H1 (cell line): ENCODE results near the gene PTCH1. TPM values are rescaled to one million over a fixed set of nuclear protein-coding genes. Genes with fewer than 3 reads are reported as not detected.

Source experiments
- CTCF ChIA-PET: fragments of 300-600 bp; sonication (Branson Sonifier 250); formaldehyde crosslinking; loops from one replicate; lab custom pipeline; 2021; ENCODE audit not compliant: partially characterized antibody; lab: Charles Lee
- POLR2A ChIA-PET: fragments of 300-600 bp; sonication (Branson Sonifier 250); formaldehyde crosslinking; loops from one replicate; lab custom pipeline; 2021; ENCODE audit warnings: inconsistent platforms; ENCODE audit not compliant: partially characterized antibody; lab: Charles Lee
- DNase-seq, 2 experiments: peaks; one replicate each; pipeline versions ENCODE4 v3.0.0 to v3.0.0-alpha.2; 2010 to 2022; ENCODE audit warnings: low spot score in 2 of 2, low read depth in 1 of 2, mixed read lengths in 1 of 2
- FAIRE-seq: peaks from 2 replicates; lab custom pipeline; 2011; peaks lifted over from hg19 to GRCh38; lab: Jason Lieb, UNC
- H2AFZ ChIP-seq: 2 replicates; pipeline ENCODE4 v1.8.1; 2012; ENCODE audit warnings: low read length, inconsistent platforms
- H2AK5ac ChIP-seq: 2 replicates; pipeline ENCODE4 v1.6.1; 2013; ENCODE audit warnings: low read depth, low read length
- H2BK120ac ChIP-seq: replicated peaks from 2 replicates; pipeline ENCODE3; 2013; ENCODE audit warnings: low read depth, low read length, inconsistent platforms
- H2BK12ac ChIP-seq: 2 replicates; pipeline ENCODE4 v1.6.1; 2013; ENCODE audit warnings: low read depth, low read length
- H2BK15ac ChIP-seq: 2 replicates; pipeline ENCODE4 v1.6.1; 2013; ENCODE audit warnings: low read length
- H2BK20ac ChIP-seq: 2 replicates; pipeline ENCODE4 v1.6.1; 2013; ENCODE audit warnings: low read length
- H2BK5ac ChIP-seq: 2 replicates; pipeline ENCODE4 v1.6.1; 2013; ENCODE audit warnings: low read depth, low read length
- H3K14ac ChIP-seq: 2 replicates; pipeline ENCODE4 v1.6.1; 2013; ENCODE audit warnings: inconsistent platforms; ENCODE audit not compliant: insufficient read length
- H3K18ac ChIP-seq: 2 replicates; pipeline ENCODE4 v1.6.1; 2013; ENCODE audit warnings: low read length; ENCODE audit errors: extremely low read depth
- H3K23ac ChIP-seq: 2 replicates; pipeline ENCODE4 v1.6.1; 2013; ENCODE audit warnings: inconsistent platforms; ENCODE audit not compliant: insufficient read length
- H3K23me2 ChIP-seq: 2 replicates; pipeline ENCODE4 v1.6.1; 2013; ENCODE audit warnings: low read depth, low read length
- H3K27ac ChIP-seq: 2 replicates; pipeline ENCODE4 v1.6.1; 2011; ENCODE audit warnings: low read depth, low read length, inconsistent platforms
- H3K27me3 ChIP-seq, 4 experiments: replicated peaks in 1 of 4; 1 replicate in 1 of 4; 2 replicates in 3 of 4; pipeline versions ENCODE4 v1.6.1 to v1.8.1; 2011 to 2013; ENCODE audit warnings: low read length in 3 of 4, mild to moderate bottlenecking in 3 of 4, inconsistent platforms in 2 of 4, mixed read lengths in 2 of 4, moderate library complexity in 1 of 4; ENCODE audit not compliant: control insufficient read depth in 3 of 4, insufficient read depth in 3 of 4; ENCODE audit errors: extremely low read depth in 1 of 4
- H3K36me3 ChIP-seq, 4 experiments: 2 replicates each; pipeline versions ENCODE4 v1.6.1 to v1.8.1; 2011 to 2013; ENCODE audit warnings: mild to moderate bottlenecking in 4 of 4, low read length in 3 of 4, moderate library complexity in 2 of 4, control low read depth in 1 of 4, inconsistent platforms in 1 of 4; ENCODE audit not compliant: insufficient read depth in 4 of 4, control insufficient read depth in 2 of 4
- H3K4ac ChIP-seq: replicated peaks from 2 replicates; pipeline ENCODE3; 2013; ENCODE audit warnings: low read length, low read depth, mixed read lengths, inconsistent platforms; ENCODE audit not compliant: insufficient read length
- H3K4me1 ChIP-seq, 4 experiments: replicated peaks in 1 of 4; 1 replicate in 1 of 4; 2 replicates in 3 of 4; pipeline versions ENCODE4 v1.6.1 to v1.8.1; 2011 to 2013; ENCODE audit warnings: low read length in 3 of 4, inconsistent platforms in 2 of 4, mixed read lengths in 1 of 4; ENCODE audit not compliant: insufficient read depth in 4 of 4, control insufficient read depth in 3 of 4
- H3K4me2 ChIP-seq, 2 experiments: 2 replicates each; pipeline versions ENCODE4 v1.6.1 to v1.8.1; 2011 to 2013; ENCODE audit warnings: low read depth in 2 of 2, low read length in 2 of 2, control low read depth in 1 of 2, inconsistent platforms in 1 of 2, mild to moderate bottlenecking in 1 of 2; ENCODE audit not compliant: insufficient read depth in 1 of 2
- H3K4me3 ChIP-seq, 4 experiments: fragments of 200-600, 300-600 bp in 1 of 4; sonication (generic), shearing (Covaris generic), sonication (Bioruptor Twin) in 1 of 4; 2 replicates each; pipeline versions ENCODE4 v1.5.1 to v1.8.1; 2011 to 2016; ENCODE audit warnings: low read length in 4 of 4, low read depth in 3 of 4, control low read depth in 2 of 4, inconsistent platforms in 2 of 4, mild to moderate bottlenecking in 2 of 4, mixed read lengths in 1 of 4, moderate library complexity in 1 of 4; ENCODE audit not compliant: insufficient read depth in 2 of 4; ENCODE audit errors: extremely low read depth in 1 of 4
- H3K56ac ChIP-seq: replicated peaks from 2 replicates; pipeline ENCODE3; 2013; ENCODE audit warnings: low read depth, mild to moderate bottlenecking, mixed read lengths, low read length, inconsistent platforms; ENCODE audit not compliant: insufficient read length
- H3K79me1 ChIP-seq: 2 replicates; pipeline ENCODE4 v1.6.1; 2013; ENCODE audit warnings: low read depth, low read length, control low read depth
- H3K79me2 ChIP-seq, 2 experiments: 2 replicates each; pipeline versions ENCODE4 v1.6.1 to v1.8.1; 2012 to 2013; ENCODE audit warnings: low read length in 2 of 2, mild to moderate bottlenecking in 2 of 2, inconsistent platforms in 1 of 2; ENCODE audit not compliant: insufficient read depth in 2 of 2, control insufficient read depth in 1 of 2
- H3K9ac ChIP-seq, 4 experiments: replicated peaks in 1 of 4; 1 replicate in 1 of 4; 2 replicates in 3 of 4; pipeline versions ENCODE4 v1.6.1 to v1.8.1; 2011 to 2013; ENCODE audit warnings: low read depth in 3 of 4, low read length in 3 of 4, control low read depth in 2 of 4, mild to moderate bottlenecking in 2 of 4, moderate library complexity in 2 of 4, inconsistent platforms in 1 of 4; ENCODE audit errors: extremely low read depth in 1 of 4
- H3K9me3 ChIP-seq, 2 experiments: 2 replicates each; pipeline versions ENCODE4 v1.6.1 to v1.8.1; 2012 to 2013; ENCODE audit warnings: mild to moderate bottlenecking in 2 of 2, moderate library complexity in 2 of 2, control low read depth in 1 of 2, inconsistent platforms in 1 of 2, low read depth in 1 of 2, low read length in 1 of 2, mixed read lengths in 1 of 2; ENCODE audit not compliant: insufficient read depth in 2 of 2
- H4K20me1 ChIP-seq, 2 experiments: replicated peaks in 1 of 2; 2 replicates each; pipeline versions ENCODE3 to v1.8.1; 2011 to 2013; ENCODE audit warnings: inconsistent platforms in 2 of 2, low read length in 2 of 2, mild to moderate bottlenecking in 1 of 2; ENCODE audit not compliant: insufficient read depth in 2 of 2, control insufficient read depth in 1 of 2
- H4K5ac ChIP-seq: 2 replicates; pipeline ENCODE4 v1.6.1; 2013; ENCODE audit warnings: low read length, low read depth, mixed read lengths, inconsistent platforms; ENCODE audit not compliant: insufficient read length
- H4K8ac ChIP-seq: 2 replicates; pipeline ENCODE4 v1.8.0; 2013; ENCODE audit warnings: mild to moderate bottlenecking, moderate library complexity, low read length, inconsistent platforms; ENCODE audit not compliant: insufficient read depth; ENCODE audit errors: extremely low read depth
- H4K91ac ChIP-seq: replicated peaks from 2 replicates; pipeline ENCODE3; 2013; ENCODE audit warnings: low read length, mixed read lengths, inconsistent platforms; ENCODE audit not compliant: insufficient read length
- BACH1 ChIP-seq: IDR thresholded peaks from 2 replicates; pipeline ENCODE4 v1.6.1; 2012; ENCODE audit warnings: low read length, improper control_type of control experiment
- MAFK ChIP-seq: IDR thresholded peaks from 2 replicates; pipeline ENCODE4 v1.6.1; 2012; ENCODE audit warnings: low read depth, mild to moderate bottlenecking, improper control_type of control experiment, low read length
- RNF2 ChIP-seq: fragments of 200-900, 300-1000 bp; sonication (generic); IDR thresholded peaks from 2 replicates; pipeline ENCODE4 v1.7.1; 2016; ENCODE audit warnings: borderline replicate concordance, low read depth, mild to moderate bottlenecking, antibody characterized with exemption, low read length; ENCODE audit not compliant: poor library complexity, severe bottlenecking; ENCODE audit errors: missing control alignments
- TEAD4 ChIP-seq: IDR thresholded peaks from 2 replicates; pipeline ENCODE4 v1.6.1; 2012; ENCODE audit warnings: low read depth, low read length, inconsistent platforms, mixed read lengths
- WGBS, 2 experiments: shearing (Covaris generic) in 1 of 2; methylation state at CpG; one replicate each; pipeline versions ENCODE4 v1.1.6 to v1.1.7; 2013 to 2015; ENCODE audit warnings: low lambda C conversion rate in 2 of 2, mixed read lengths in 2 of 2, inconsistent platforms in 1 of 2, low coverage in 1 of 2, missing lambda C conversion rate in 1 of 2; ENCODE audit not compliant: insufficient replicate concordance in 2 of 2, insufficient coverage in 1 of 2, insufficient read length in 1 of 2; ENCODE audit errors: extremely low coverage in 1 of 2, missing lambda C conversion rate in 1 of 2; 5-methylcytosine and 5-hydroxymethylcytosine counted together
- polyA plus RNA-seq, 7 experiments: library from polyadenylated mRNA; depleted of rRNA in 3 of 7; stranded (reverse) in 5 of 7; unstranded in 2 of 7; fragments of >200 nt in 5 of 7; fragments of 200-250 nt in 2 of 7; gene quantifications; 1 replicate in 5 of 7; 2 replicates in 1 of 7; 4 replicates in 1 of 7; pipeline versions ENCODE4 v1.2.1 to v1.2.3, GENCODE V29; 2011 to 2013; ENCODE audit warnings: missing spikeins in 2 of 7, mixed read lengths in 2 of 7
- total RNA-seq: library from RNA; stranded (reverse); fragmentation: NEBNext Ultra II Directional; extraction: Animal tissue kit (Norgen Biotek cat#: 25700); gene quantifications from 2 replicates; pipeline ENCODE4 v1.2.1, GENCODE V29; 2021

PTCH1 gene
- total and polyA plus RNA-seq, 2 of the 8 experiments (the other 6 are each of a cell fraction or from before 2014, with no cell fraction given): 6.4 to 34.1 TPM

DNA sequence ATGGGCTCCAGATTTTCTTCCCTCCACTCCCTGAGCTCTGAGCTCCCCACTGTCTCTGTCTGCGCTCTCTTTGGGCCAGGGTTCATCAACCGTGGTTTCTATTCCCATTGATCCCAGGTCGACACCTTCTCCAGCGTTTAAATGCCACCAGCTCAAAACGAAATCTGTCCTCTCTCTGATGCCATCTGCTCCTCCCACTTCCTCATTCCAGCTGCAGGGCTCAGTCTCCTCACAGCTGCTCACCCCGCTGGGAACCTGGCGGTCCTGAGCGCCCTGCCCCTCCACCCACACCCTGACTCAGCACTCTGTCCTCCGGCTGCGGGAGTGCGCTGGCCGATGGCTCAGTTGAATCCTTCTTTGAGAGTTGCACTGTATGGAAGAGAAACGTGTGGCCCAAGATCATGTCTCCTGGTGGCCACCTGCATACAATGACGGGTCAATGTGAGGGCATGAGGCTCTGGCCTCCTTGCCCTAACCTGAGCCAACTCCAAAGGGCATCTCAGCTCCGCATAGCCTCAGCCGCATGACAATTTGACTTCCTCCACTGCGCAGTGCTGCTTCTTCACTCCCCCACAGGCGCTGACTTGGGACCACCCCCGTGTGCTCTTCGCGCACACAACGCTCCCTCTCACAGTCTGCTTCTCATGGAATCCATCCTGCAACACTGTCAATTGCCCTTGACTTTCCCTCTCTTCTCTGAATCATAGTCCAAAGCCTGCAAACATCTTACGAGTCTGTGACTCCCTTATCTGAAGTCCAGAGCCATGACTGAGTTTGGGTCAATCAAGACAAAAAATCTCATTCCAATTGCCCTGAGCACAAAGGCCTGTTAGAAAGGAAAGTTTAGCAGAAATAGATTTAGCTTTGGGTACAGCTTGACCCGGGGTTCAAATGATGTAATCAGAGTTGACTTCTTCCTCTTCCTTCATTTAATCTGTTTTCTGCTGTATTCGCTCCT is 82.4 kb downstream of the PTCH1 start:
- Histone ChIP-seq H4K20me1 (no peaks in the 10 kb centered on the region), H2BK15ac (peak overlapping the region; percentile 36), H2BK5ac (peak overlapping the region; percentile 85; the same call in 1 of the 2 replicates), H4K91ac (peak overlapping the region; percentile 83), H3K4ac (peak overlapping the region; percentile 8), H3K27ac (no peak overlapping the region), H4K5ac (peak overlapping the region; percentile 34), H3K14ac (no peak overlapping the region), H4K8ac (peak overlapping the region; percentile 74), H3K4me1 (peaks cover 0 to 4% (median 1%) of the 10 kb centered on the region in 4 experiments; a peak in 5 of 7 replicates), H3K56ac (no peak overlapping the region), H3K23ac (no peak overlapping the region), H3K4me3 (no peak overlapping the region; a peak in 1 of 8 replicates), H2BK20ac (peak overlapping the region; percentile 98), H2AFZ (peak overlapping the region; percentile 76), H3K9me3 (peaks cover 0 to 5% of the 10 kb centered on the region in 2 experiments; a peak in 1 of 4 replicates), H2BK120ac (peak overlapping the region; percentile 57), H3K4me2 (peak overlapping the region; percentile 24 to 35; a peak in 3 of 4 replicates), H3K18ac (peak overlapping the region; percentile 91), H3K27me3 (no peaks in the 10 kb centered on the region), H2AK5ac (no peak overlapping the region), H3K79me1 (no peaks in the 10 kb centered on the region), H3K23me2 (no peaks in the 10 kb centered on the region; the same call in 1 of the 2 replicates), H3K79me2 (no peaks in the 10 kb centered on the region), H3K9ac (no peak overlapping the region), H2BK12ac (peak overlapping the region; percentile 100), H3K36me3 (no peaks in the 10 kb centered on the region)
- ChIA-PET CTCF (interaction anchor here (0.9 to 2.2 kb wide), 4 partner anchors 18 to 168 kb away, joined by 3 to 5 read pairs (median 4); no protein-coding TSS in a partner anchor), POLR2A (no interaction called here)
- 79% methylated on average over 20 of the region's 25 CpGs; no CpG with 5 or more reads in 1 of the 2 experiments for WGBS, 2 experiments
- no peak for FAIRE-seq
- no peak for DNase-seq
- TF ChIP-seq MAFK (peak; percentile 90; the same call in 1 of the 2 replicates), BACH1 (peak; percentile 94), TEAD4 (peak; percentile 70; the same call in 1 of the 2 replicates), RNF2 (no peak)
